Brain pericyte (primary cell): ENCODE data around the gene GPR161.

Experiments used
- DNase-seq: peaks from one replicate; pipeline ENCODE4 v3.0.0-alpha.2; 2012; ENCODE audit warnings: low read depth, low spot score

Gene GPR161

DNA sequence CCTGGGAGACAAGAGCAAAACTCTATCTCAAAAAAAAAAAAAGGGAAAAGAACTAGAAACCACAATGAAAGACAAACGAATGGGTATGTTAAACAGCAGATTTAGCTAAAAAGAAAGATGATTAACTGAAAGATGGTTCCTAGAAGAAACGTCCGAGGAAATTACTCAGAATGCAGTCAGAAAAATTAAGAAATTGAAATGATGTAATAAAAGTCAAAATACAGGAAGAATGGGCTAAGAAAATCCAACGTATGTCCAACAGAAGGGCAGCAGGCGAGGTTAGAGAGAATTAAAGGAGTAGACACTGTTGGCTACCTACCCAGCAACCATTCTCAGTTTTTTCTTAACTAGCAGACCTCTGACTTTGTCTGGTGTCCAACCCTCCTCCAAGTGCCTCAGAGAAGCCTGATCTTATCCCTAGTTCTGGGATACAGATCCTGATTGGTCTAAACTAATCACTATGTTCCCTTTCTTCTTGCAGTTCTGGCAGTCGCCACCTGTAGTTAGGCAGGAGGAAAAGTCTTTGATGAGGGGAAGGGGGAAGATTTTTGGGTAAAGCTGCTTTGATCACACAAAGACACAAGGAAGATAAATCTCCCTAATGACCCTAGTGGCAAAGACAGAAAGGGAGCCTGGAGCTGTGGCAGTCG is 25.7 kb downstream of the GPR161 start:
- DNase-seq = no peak

DNA sequence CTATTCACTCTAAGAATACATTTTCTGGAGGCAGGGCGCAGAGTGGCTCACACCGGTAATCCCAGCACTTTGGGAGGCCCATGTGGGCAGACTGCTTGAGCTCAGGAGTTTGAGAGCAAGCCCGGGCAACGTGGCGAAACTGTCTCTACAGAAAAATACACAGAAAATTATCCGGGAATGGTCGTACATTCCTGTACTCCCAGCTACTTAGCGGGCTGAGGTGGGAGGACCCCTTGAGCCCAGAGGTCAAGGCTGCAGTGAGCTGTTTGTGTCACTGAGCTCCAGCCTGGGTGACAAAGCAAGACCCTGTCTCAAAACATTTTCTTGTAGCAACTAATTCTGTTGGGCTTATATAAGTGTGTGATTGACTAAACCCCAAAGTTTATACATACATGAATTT is 30.5 kb downstream of the GPR161 start:
- DNase-seq = no peak

DNA sequence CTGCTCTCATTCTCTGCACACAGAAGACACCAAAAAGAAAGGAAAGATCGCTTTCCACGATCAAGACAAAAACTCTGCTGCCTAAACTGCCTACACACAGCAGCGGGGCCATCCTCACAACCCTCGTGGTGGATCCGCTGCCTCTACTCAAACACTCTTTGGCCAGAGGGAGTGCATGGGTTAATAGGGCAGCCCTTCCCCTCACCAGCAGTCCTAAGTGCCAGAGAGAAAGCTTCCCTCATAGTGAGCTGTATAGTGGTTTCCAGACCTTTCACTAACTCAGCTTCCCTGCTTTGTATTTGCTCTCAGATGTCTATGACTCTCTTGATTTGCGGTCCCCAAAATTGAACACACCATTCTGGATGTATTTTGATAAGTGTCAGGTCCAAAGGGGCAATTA is 30.9 kb downstream of the GPR161 start:
- DNase-seq = no peak

DNA sequence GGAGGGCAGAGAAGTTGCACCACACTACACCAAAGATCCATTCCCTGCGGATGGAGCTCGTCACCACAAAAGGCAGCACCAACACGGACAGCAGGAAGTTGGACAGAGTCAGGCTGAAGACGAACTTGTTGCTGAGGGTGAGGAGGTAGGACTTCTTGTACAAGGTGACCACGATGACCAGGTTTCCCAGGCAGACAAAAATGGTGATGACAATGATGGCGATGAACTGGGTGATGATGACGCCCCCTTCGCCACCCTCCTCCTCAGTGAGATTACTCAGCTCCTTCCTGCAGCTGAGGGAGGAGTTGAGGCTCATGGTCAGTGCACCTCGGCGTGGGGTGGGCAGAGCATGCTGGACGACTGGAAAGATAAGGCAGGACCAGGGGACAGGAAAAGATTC is 32.2 kb downstream of the GPR161 start:
- no peak for DNase-seq

DNA sequence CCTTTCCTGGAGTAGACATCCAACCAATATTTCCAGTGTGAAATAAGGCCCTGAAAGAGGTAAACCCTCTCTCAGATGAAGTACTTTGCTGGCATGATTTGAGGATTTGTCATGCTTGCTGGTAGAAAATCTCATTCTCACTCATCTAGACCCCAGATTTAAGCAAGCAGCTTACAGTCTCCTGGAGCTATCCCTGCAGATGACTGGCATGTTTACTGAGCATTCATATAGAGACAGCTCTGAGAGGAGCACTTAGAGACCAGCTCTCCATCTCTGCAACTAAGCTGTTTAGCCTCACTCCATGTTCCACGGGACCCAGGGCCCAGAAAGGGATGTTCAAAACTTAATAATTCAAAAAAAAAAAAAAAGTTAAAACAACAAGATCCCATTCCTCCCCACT is 34.2 kb downstream of the GPR161 start:
- DNase-seq = no peak

DNA sequence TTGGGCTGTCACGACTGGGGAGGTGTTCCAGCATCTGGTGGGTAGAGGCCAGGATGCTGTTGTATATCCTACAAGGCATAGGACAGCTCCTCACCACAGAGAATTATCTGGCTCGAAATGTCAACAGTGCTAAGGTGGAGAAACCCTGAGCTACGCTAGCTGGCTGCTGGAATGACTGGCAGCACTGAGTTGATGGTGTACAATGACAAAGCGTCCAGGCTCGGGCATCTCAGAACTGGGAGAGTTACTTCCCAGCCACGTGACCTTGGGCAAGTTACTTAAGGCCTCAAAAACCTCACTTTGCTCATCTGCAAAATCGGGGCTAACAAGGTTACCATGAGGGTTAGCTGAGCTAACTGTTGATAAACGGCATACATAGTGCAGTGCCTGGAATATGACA is 35.4 kb downstream of the GPR161 start:
- DNase-seq = no peak

DNA sequence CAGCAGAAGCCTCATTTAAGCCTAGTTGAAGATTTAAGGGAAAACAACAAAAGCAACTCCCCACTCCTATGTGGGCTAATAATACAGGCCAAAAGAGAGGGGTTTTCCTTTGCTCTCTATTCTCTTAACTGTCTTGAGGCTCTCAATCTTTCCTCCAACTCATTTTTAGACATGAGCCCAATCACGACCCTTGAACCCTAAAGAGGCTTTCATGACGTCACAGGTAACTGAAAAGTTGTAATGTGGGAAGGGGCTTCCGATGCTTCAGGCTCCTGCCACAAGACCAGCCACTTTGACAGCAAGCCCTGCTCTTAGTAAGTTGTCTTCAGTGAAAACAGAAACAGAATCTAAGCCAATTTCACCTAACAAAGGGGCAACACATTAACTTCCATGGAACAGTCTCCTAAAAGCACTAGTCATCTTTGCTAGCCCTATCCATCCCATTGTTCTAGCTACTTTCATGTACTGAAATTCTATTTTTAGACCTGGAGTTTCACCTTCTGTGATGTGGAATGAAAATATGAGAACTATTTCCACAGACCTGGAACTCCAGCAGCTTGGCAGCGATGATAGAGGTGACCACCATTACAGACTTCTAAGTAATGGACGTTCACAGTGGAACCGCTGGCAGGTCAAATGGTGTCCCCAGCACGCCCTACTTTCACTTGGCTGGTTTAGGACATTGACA is 36.3 kb downstream of the GPR161 start:
- no peak for DNase-seq

DNA sequence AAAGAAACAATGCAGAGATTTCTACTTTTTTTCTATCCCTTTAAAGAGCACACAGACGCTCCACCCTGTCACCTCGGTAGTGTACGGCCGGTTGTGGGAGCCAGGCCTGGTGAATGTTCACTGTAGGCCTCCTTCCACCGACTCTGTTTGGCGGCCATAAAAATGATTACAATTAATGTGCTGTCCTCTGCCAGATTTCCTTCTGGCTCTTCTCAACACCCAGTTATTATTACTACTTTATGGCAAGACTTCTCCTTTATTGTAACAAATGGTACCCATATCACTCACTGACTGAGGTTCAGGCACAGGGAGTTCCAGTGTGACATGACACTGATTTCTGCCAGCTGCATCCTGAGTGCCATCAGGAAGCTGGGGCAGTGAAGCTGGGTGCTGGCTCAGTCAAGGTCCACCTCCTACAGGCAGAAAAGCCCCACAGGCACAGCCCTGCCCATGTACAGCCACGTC is 37.4 kb downstream of the GPR161 start:
- DNase-seq = no peak

DNA sequence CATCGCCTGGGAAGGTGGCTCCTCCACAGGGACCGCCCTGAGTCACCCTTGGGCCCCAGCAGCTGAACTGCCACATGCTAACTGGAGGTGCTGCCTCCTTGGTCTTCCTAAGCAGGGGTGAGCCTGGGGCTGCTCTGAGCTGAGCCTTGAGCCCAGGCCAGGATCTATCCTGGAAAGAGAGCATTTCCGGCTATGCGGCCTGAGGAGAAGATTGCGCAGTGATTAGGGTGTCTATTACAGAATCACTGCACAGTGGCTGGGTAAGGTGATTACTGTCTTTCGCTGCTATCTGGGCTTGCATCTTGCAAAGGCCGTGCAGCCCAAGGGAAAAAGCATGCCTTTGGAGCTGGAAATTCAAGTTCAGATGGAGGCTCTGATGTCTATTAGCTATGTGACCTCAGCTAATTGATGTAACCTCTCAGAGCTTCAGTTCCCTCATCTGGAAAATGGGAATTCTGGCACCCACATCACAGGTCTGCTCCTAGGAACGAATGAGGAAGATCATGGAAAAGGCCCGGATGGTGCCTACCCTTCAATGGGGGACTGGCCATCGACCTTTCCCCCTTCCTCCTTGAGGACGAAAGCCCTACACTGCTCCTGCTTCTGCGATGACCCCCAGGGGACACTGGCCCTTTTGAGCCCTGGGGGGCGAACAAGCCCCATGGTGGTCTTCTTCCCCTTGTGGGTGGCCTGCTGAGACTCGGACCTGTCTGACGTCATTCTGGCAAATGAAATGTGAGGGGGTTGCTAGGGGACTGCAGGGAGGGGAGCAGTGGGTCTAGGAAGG is 38.0 kb downstream of the GPR161 start:
- DNase-seq = no peak

DNA sequence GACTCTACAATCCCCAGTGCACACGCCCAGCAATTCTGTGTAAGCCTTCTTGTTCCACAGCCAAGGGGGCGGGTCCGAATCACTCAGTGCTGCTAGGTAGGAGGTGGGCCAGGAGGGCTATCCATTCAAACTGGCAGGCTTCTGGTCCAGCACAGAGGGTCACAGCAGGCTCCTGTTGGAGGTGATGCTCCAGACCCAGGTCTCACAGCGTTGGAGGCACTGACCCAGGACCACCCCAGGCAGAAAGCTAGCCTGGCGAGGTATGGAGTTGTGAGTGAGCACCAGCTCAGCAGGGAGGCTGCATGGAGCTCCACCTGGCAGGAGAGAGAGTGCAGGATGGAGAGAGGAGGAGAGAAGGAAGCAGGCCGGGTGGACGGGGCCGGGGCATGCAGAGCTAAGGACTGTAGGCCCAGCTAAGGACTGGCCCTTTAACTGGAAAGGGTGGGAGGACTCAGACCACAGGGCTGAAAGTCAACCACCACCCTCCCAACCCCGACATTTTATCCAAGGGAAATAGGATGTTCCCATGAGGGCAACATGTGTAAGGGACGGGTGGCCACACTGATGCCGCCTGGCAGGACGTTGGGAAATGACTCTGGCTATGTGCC is 38.7 kb downstream of the GPR161 start:
- DNase-seq = no peak

DNA sequence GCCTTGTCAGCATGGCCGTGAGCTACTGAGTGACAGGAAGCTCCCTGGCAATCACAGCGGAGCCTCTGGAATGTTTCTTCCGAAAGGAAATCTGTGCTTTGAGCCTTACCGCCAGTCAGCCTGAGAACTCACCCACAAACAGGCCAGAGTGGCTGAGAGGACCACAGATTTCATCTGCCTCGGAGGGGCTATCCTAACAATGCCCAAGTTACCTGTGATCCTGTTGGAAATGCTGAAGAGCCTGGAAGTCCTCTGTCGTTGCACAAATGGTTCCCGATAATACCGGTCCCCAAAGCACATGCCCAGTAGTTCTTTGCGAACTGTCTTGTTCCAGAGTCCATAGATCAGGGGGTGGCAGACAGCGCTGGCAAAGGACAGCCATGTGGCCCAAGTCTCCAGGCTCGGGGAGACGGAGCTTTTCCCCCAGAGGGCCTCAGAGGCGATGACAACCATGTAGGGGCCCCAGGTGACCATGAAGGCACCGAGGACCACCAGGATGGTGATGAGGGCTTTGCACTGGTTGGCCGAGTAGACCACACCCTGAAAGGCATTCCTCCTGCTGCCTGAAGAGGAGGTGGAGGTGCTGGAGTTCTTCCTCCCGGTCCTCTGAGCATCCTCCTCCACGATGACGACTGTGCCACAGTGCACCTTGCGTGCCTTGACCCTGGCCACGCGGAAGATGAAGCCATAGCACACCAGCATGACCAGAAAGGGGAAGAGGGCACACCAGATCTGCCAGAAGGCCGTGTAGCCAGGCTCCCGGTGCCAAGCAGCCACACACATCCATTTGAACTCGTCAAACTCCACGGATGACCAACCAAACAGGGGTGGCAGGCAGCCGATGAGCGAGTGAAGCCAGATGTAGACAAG is 40.2 kb downstream of the GPR161 start:
- DNase-seq = no peak

DNA sequence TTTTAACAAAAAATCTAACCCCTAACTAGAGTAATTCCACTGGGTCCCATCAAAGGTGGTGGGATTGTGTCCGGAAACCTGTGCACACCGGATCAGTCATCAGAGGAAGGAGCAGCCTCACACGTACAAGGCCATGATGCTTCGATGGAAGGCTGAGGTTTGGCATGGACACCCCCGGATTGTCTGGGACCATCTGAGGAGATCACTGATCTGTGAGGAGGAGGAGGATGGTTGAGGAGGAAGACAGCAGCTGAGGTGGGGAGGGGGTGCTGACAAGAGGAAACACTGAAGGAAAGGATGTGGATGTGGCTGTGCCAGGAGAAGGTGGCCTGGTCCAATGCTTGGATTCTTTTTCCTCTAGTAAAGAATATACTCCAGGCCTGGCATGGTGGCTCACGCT is 41.3 kb downstream of the GPR161 start:
- no peak for DNase-seq

DNA sequence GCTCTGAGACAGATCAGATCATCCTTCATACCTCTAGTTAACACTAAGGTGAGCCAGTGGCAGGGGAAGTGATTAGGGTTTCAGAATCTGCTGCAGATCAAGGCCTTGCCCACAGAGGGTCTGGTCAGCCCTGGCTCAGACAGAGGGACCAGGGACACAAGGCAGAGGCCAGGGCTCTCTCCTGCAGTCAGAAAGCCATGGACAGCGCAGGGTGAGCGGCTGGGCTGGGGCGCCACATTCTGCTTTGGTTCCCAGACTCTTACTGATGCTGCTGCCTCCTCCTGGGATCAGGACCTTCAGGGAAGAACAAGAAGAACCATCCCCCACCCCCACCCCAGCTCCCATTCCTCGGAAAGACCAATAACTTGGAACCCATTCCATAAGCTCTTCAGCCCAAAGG is 43.1 kb downstream of the GPR161 start:
- DNase-seq = no peak

DNA sequence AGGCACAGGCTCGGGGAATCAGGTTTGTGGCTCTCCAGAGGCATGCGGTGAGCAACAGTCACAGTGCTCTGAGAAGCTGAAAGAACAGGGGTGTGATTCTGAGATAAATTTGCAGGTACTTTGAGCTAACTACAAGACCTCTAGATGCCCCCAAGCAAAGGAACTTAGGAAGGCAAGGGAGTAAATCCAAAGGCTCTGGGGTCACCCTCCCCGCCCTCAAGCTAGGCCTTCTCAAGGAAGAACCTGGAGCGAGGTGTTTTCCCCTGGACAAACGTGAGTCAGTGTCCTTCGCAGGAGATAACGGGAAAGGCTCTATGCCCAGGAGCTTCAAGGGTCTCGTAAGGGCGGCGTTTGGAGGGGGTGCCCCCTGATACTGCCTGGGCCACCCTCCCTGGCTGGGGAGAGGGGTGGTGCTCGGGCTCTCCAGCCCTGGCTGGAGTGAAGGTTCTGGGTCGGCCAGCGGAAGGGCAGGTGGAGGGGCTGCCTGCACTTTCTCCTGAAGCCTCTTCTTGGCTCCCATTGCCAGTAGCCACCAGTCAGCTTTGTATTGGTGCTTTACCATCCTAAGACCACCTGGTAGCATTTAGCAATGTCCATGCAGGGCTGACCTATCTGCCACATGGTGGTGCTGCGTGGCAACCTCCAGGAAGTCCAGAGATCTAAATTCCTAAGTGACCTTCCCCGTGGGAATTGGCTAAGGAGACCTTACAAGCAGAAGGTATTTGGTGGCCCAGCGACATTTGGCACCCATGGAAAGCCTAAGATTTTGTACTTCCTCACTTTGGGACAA is 44.0 kb downstream of the GPR161 start:
- DNase-seq = no peak

DNA sequence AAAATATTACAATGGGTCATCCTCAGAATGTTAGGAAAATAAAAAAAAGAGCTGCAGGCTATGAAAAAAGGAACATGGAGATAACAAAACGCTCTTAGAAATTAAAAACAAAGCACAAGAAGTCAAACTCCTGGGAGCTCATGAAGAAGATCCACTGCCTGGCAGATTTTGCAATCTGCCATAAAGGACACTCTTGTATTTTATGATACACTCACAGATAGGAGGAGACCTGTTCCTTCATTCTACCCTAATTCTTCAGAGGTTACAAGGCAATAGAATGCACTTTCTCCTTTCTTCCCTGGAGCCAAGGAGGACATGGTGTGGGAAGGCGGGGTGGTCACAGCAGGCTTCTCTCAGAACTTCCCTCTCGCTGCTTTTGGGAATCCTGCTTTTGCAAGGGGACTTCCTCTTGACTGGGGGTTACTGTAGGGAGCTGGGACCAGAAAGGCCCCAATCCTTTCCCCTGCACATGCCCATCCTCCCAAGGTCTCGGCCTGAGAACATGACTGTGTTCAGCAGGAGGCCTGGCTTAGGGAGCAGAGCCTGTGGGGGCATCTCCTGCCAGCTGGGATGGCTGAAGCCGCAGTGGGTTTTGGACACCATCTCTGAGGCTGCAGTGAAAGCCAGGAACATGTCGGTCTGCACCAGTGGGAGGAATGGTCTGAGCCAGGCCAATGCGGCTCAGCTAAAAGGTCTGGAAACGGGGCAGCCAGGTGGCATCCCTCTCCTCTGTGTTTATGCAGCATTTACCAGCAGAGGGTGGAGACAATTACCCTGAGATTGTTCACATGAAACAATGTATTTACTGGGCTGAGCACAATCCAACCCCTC is 44.8 kb downstream of the GPR161 start:
- no peak for DNase-seq

DNA sequence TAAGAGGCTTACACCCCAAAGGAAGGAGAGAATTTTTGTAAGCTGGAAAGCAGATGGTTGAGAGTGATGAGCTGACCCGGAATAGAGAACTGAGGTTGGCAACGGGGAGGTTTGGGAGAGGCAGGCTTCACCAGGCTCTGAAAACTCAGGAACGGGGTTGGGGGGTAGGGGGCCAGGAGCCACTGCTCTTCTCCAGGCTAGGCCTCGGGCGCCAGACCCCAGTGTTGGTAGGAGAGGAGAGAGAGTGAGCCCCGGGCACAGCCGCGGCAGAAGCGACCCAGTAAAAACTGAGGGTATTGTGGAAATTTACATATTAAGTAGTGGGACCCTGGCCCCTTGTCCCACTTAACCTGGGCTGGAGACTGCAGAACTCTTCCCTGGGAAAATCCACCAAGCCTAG is 45.7 kb downstream of the GPR161 start:
- DNase-seq = no peak

DNA sequence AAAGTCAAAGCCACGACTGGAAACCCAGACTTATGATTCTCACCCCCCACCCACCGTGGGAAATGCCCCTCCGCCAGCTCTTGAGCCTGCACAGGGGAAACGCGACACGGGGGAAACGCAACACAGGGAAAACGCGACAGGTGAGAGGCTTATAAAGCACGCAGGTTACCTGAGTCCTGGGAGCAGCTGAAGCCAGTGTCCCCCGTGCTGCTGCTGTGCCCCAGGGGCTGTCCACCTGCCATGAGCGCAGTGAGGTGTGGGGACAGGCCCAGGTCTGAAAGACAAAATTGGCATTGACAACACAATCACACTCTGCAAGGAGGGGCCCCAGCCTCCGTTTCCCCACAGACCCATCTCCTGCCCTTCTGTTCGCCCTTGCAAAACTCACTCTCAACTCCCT is 46.3 kb downstream of the GPR161 start:
- no peak for DNase-seq

DNA sequence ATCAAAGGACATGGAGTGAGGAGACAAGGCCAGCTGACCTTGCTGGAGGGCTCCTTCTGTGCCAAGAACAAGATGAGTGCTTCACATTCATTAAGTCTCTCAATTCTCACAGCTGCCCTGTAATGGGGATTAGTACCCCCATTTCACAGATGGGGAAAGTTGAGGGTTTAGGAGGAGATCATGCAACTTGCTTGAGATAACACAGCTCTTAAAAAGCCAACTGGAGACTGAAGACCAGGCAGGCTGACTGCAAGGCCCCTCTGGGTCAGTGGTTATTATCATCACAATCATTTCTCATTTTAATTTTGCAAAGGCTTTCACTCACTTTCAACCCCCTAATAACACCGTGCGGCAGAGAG is 46.8 kb downstream of the GPR161 start:
- DNase-seq = no peak

DNA sequence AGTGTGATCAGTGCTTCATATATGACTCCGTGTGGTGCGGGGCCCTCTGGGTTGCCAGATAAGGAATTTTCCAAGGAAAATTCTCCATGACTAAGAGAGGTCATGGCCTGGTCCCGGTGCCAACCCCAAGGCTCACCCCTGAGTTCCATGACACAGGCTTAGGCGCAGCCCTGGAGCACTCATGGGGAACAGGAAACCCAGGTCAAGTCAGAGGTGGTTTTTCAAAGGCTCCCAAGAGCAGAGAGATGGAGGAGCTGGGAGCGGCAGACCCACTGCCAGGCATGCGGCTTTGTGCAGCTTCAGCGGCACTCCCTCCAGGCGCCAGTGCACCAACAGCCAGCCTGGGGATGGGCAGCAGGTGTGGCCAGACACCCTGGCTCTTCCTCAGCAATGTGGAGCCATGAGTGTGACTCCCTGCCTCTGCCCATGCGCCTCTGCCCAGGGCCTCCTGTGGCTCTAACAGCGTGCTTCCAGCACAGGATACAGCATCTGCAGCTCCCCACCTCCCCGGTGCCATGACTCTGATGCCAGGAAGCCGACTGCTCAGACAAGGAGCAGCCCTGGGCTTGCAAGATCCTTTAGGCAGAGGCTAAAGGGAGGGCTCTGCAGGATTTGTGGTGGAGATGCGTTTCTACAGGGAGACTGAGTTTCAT is 47.3 kb downstream of the GPR161 start:
- no peak for DNase-seq
